ENCODE data around the gene CAGE1.

DNA sequence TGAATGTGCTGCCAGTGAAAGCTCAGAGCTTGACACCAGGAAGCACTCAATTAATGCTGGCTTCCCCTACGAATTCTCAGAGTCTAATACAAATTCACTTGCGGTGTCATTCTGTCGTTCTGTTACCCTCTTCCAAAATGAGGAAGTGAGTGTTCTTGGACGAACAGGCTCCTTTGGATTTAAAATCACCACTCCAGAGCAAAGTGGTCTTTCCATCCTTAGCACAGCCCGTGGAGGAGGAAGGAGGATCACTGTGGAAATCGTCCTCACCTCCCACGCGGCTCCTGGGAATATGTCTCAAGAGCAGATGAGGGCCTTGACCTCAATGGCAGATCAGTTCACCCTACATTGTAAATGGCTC, 41.8 kb upstream of the CAGE1 start:
- TF ChIP-seq, protein P1, sequence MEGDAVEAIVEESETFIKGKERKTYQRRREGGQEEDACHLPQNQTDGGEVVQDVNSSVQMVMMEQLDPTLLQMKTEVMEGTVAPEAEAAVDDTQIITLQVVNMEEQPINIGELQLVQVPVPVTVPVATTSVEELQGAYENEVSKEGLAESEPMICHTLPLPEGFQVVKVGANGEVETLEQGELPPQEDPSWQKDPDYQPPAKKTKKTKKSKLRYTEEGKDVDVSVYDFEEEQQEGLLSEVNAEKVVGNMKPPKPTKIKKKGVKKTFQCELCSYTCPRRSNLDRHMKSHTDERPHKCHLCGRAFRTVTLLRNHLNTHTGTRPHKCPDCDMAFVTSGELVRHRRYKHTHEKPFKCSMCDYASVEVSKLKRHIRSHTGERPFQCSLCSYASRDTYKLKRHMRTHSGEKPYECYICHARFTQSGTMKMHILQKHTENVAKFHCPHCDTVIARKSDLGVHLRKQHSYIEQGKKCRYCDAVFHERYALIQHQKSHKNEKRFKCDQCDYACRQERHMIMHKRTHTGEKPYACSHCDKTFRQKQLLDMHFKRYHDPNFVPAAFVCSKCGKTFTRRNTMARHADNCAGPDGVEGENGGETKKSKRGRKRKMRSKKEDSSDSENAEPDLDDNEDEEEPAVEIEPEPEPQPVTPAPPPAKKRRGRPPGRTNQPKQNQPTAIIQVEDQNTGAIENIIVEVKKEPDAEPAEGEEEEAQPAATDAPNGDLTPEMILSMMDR (IDR thresholded peaks at IDR 0.05; ENCODE audit: low read depth, low read length), result no peak
- no peak for TF ChIP-seq POLR2A (IDR thresholded peaks at IDR 0.05; ENCODE audit: extremely low read depth, insufficient read length)
